ENCODE measurements around the gene STXBP5. TPM values are rescaled to one million over a fixed set of nuclear protein-coding genes. Genes with fewer than 3 reads are reported as not detected.

STXBP5 gene
- total RNA-seq, 2 donors from 2014 or later: 45.8 to 52.3 TPM

- no peaks in the 10 kb centered on the region for H3K9me3 ChIP-seq
- no peak overlapping the region for H3K4me3 ChIP-seq
- no peak overlapping the region for H3K9ac ChIP-seq (ENCODE audit: low read depth in 2 of 2, low read length in 2 of 2)
- H3K27me3 ChIP-seq: no peaks in the 10 kb centered on the region
- H3K4me1 ChIP-seq: no peaks in the 10 kb centered on the region
- TF ChIP-seq CTCF (IDR thresholded peaks at IDR 0.05): no peak
- DNase-seq: no peak
- intact Hi-C loops (cut with DNase I): loop anchor here (10.0 kb wide), 1 partner anchor 777 kb away; no protein-coding TSS in a partner anchor
- no peak overlapping the region for H3K27ac ChIP-seq
- H3K36me3 ChIP-seq: no peaks in the 10 kb centered on the region
Measured at GRCh38 chr6:147397306-147397705, 193.1 kb downstream of the STXBP5 start.

- intact Hi-C loops (cut with DNase I): no loop called here
- no peaks in the 10 kb centered on the region for H3K36me3 ChIP-seq
- no peak for TF ChIP-seq CTCF (IDR thresholded peaks at IDR 0.05)
- DNase-seq: no peak
- no peak overlapping the region for H3K9ac ChIP-seq (ENCODE audit: low read depth in 2 of 2, low read length in 2 of 2)
- no peaks in the 10 kb centered on the region for H3K4me1 ChIP-seq
- no peak overlapping the region for H3K4me3 ChIP-seq
- H3K27me3 ChIP-seq: no peaks in the 10 kb centered on the region
- H3K9me3 ChIP-seq: no peaks in the 10 kb centered on the region
- no peak overlapping the region for H3K27ac ChIP-seq
Measured at GRCh38 chr6:147400968-147401367, 196.8 kb downstream of the STXBP5 start.

GRCh38 chr6:147401779-147402178, 197.6 kb downstream of the STXBP5 start:
- Histone ChIP-seq H3K27me3 (no peaks in the 10 kb centered on the region), H3K27ac (no peak overlapping the region), H3K9ac (ENCODE audit: low read depth in 2 of 2, low read length in 2 of 2) (no peak overlapping the region), H3K4me1 (no peaks in the 10 kb centered on the region), H3K9me3 (no peaks in the 10 kb centered on the region), H3K4me3 (no peak overlapping the region), H3K36me3 (no peaks in the 10 kb centered on the region)
- TF ChIP-seq CTCF (IDR thresholded peaks at IDR 0.05): no peak
- intact Hi-C loops (cut with DNase I): no loop called here
- no peak for DNase-seq

- no peaks in the 10 kb centered on the region for H3K4me1 ChIP-seq
- intact Hi-C loops (cut with DNase I): no loop called here
- no peak for TF ChIP-seq CTCF (IDR thresholded peaks at IDR 0.05)
- no peak overlapping the region for H3K27ac ChIP-seq
- H3K27me3 ChIP-seq: no peaks in the 10 kb centered on the region
- H3K9ac ChIP-seq (ENCODE audit: low read depth in 2 of 2, low read length in 2 of 2): no peak overlapping the region
- DNase-seq: no peak
- H3K9me3 ChIP-seq: no peaks in the 10 kb centered on the region
- H3K4me3 ChIP-seq: no peak overlapping the region
- no peaks in the 10 kb centered on the region for H3K36me3 ChIP-seq
Measured at GRCh38 chr6:147406783-147407182, 202.6 kb downstream of the STXBP5 start.

GRCh38 chr6:147407571-147407970, 203.4 kb downstream of the STXBP5 start:
- no peak overlapping the region for H3K4me3 ChIP-seq
- no peaks in the 10 kb centered on the region for H3K27me3 ChIP-seq
- H3K9ac ChIP-seq (ENCODE audit: low read depth in 2 of 2, low read length in 2 of 2): no peak overlapping the region
- H3K4me1 ChIP-seq: no peaks in the 10 kb centered on the region
- H3K9me3 ChIP-seq: no peaks in the 10 kb centered on the region
- no peak for DNase-seq
- intact Hi-C loops (cut with DNase I): no loop called here
- TF ChIP-seq CTCF (IDR thresholded peaks at IDR 0.05): no peak
- no peak overlapping the region for H3K27ac ChIP-seq
- no peaks in the 10 kb centered on the region for H3K36me3 ChIP-seq

- Histone ChIP-seq H3K4me3 (no peak overlapping the region), H3K9me3 (no peaks in the 10 kb centered on the region), H3K4me1 (no peaks in the 10 kb centered on the region), H3K27me3 (no peaks in the 10 kb centered on the region), H3K27ac (no peak overlapping the region), H3K9ac (ENCODE audit: low read depth in 2 of 2, low read length in 2 of 2) (no peak overlapping the region), H3K36me3 (no peaks in the 10 kb centered on the region)
- intact Hi-C loops (cut with DNase I): no loop called here
- no peak for TF ChIP-seq CTCF (IDR thresholded peaks at IDR 0.05)
- no peak for DNase-seq
Measured at GRCh38 chr6:147416622-147417021, 212.4 kb downstream of the STXBP5 start.

All from colonic mucosa (tissue), 4 donors.